NCI-H1436 treated with DMSO at 0.1 percent for 48 hours (cell line): Measurements from ENCODE around the gene ATF5.

Source experiments
- DNase-seq: peaks from one replicate; lab custom pipeline; 2025; lab: John Stamatoyannopoulos, UW

The ATF5 gene

GRCh38 chr19:49894879-49895565 lies 34.0 kb upstream of the ATF5 start:
- DNase-seq, result no peak

- DNase-seq, result no peak
These were observed 33.3 kb upstream of the ATF5 start for GRCh38 chr19:49895566-49896297.

GRCh38 chr19:49896863-49897621 lies 32.0 kb upstream of the ATF5 start, which contains the start of gene IL4I1:
Gene IL4I1, minus strand, starts transcription at chr19:49896887. Its CDS starts 727 bp downstream, at chr19:49896160.
- no peak for DNase-seq

- no peak for DNase-seq
These were observed 24.9 kb upstream of the ATF5 start for GRCh38 chr19:49904136-49904535.

- no peak for DNase-seq
These were observed 22.0 kb upstream of the ATF5 start for GRCh38 chr19:49906879-49907564.

- no peak for DNase-seq
These were observed 21.1 kb upstream of the ATF5 start for GRCh38 chr19:49907745-49908446.

- no peak for DNase-seq
These were observed 20.3 kb upstream of the ATF5 start for GRCh38 chr19:49908480-49909420.

- DNase-seq, result no peak
These were observed 18.8 kb upstream of the ATF5 start for GRCh38 chr19:49910179-49910578.

GRCh38 chr19:49911381-49912145 lies 17.4 kb upstream of the ATF5 start:
- DNase-seq, result no peak

- no peak for DNase-seq
These were observed 15.9 kb upstream of the ATF5 start for GRCh38 chr19:49912965-49913685.

- no peak for DNase-seq
These were observed 15.3 kb upstream of the ATF5 start for GRCh38 chr19:49913720-49914119.

- no peak for DNase-seq
These were observed 13.7 kb upstream of the ATF5 start for GRCh38 chr19:49915271-49915670.

GRCh38 chr19:49916839-49917733 lies 11.9 kb upstream of the ATF5 start:
- no peak for DNase-seq

- DNase-seq, result no peak
These were observed 10.9 kb upstream of the ATF5 start for GRCh38 chr19:49918089-49918488.

GRCh38 chr19:49920624-49921363 lies 8.2 kb upstream of the ATF5 start:
- DNase-seq, result peak; percentile 87

- DNase-seq, result no peak
These were observed 6.9 kb upstream of the ATF5 start for GRCh38 chr19:49921871-49922795.
